Activated CD4-positive, alpha-beta memory T cell treated with anti-CD3 and anti-CD28 coated beads for 36 hours (primary cell): ENCODE results near the gene ADD2. TPM values are rescaled to one million over a fixed set of nuclear protein-coding genes. Genes with fewer than 3 reads are reported as not detected.
A peak's percentile ranks its signal among the peaks of the same experiment; 100 is the strongest.
"Not testable (repeated sequence)": the region's sequence is repeated elsewhere in the genome, so short reads cannot be mapped to it uniquely, and the experiment has no call there.

Experiments
- CTCF ChIA-PET: fragments of 350-600 bp; sonication (Branson Sonifier 250); formaldehyde crosslinking; loops from one replicate; lab custom pipeline; 2021; ENCODE audit warnings: antibody characterized with exemption, inconsistent platforms; lab: Charles Lee
- POLR2A ChIA-PET: fragments of 350-600 bp; sonication (Branson Sonifier 250); formaldehyde crosslinking; loops from one replicate; lab custom pipeline; 2021; ENCODE audit warnings: antibody characterized with exemption; lab: Charles Lee
- DNase-seq: peaks from one replicate; pipeline ENCODE4 v3.0.0-alpha.2; 2020
- H3K27ac Mint-ChIP-seq: one replicate; pipeline ENCODE4 v1.8.0; 2021; ENCODE audit warnings: mixed read lengths
- H3K27me3 Mint-ChIP-seq: one replicate; pipeline ENCODE4 v1.8.0; 2021; ENCODE audit warnings: mixed read lengths
- H3K36me3 Mint-ChIP-seq: one replicate; pipeline ENCODE4 v1.8.0; 2021; ENCODE audit warnings: mixed read lengths
- H3K4me1 Mint-ChIP-seq: one replicate; pipeline ENCODE4 v1.8.0; 2021; ENCODE audit warnings: low read depth, mixed read lengths
- H3K4me3 Mint-ChIP-seq: one replicate; pipeline ENCODE4 v1.8.0; 2021; ENCODE audit warnings: mild to moderate bottlenecking, mixed read lengths
- H3K9me3 Mint-ChIP-seq: one replicate; pipeline ENCODE4 v1.8.0; 2021; ENCODE audit warnings: mixed read lengths
- intact Hi-C: fragments of 100-400 bp; cut with micrococcal nuclease; formaldehyde crosslinking; loops from one replicate; pipeline ENCODE4 v1.15.1; 2023
- total RNA-seq, 2 experiments: library from RNA; stranded (reverse); gene quantifications; one replicate each; pipeline ENCODE4 v1.2.3, GENCODE V29; 2021

ADD2 gene
- total RNA-seq, 2 experiments from 2014 or later: 5.6 to 6.0 TPM

DNA sequence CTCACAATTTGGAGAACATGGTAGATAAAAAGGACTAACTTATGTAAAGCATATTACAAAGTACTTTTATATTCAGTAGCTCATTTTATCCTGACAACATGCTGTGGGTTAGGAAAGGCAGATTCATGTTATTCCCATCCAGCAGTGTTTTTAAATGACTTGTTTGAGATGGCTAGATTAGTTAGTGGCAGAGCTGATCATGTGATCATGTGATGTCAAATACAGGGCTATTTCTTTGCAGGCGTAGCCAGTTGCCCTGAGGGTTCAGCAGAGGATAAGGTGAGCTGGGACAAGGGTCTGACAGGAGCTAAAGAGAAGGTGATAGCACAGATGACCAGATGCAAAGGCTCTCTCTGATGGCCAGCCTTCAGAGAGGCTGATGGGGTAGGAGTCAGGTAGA lies 97.8 kb downstream of the ADD2 start:
- Mint-ChIP-seq H3K9me3 (no peaks in the 10 kb centered on the region), H3K27ac (no peak overlapping the region), H3K27me3 (no peaks in the 10 kb centered on the region), H3K36me3 (no peaks in the 10 kb centered on the region), H3K4me1 (no peaks in the 10 kb centered on the region), H3K4me3 (no peak overlapping the region)
- intact Hi-C loops: no loop called here
- CTCF ChIA-PET: interaction anchor here (0.8 to 1.0 kb wide), 2 partner anchors 25 to 368 kb away, joined by 3 read pairs; no protein-coding TSS in a partner anchor
- POLR2A ChIA-PET: no interaction called here
- DNase-seq: no peak

DNA sequence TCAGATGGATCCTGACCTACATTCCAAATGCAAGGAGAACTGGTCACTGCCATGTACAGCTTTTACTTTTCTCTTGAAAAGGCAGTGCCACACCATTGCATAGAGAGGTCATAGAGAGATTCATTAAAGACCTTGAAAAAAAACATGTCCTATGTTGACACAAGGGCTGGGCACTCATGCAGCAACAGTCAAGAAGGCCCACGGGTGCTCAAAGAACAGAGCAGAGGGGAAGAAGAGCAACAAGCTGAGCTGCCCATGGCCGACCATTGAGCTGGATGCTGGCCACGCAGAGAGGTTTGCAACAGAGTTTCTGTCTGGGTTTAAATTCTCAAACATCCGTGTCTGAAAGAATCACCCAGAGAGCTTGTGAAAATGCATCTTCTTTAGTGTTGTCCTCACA lies 99.1 kb downstream of the ADD2 start:
- H3K4me1 Mint-ChIP-seq: peaks cover 8% of the 10 kb centered on the region
- H3K27me3 Mint-ChIP-seq: no peaks in the 10 kb centered on the region
- no peak overlapping the region for H3K27ac Mint-ChIP-seq
- ChIA-PET CTCF (interaction anchor here (1.2 kb wide), 1 partner anchor 121 kb away, joined by 3 read pairs; the partner anchor contains the start of gene FIGLA), POLR2A (no interaction called here)
- intact Hi-C loops: no loop called here
- no peak for DNase-seq
- no peak overlapping the region for H3K4me3 Mint-ChIP-seq
- no peaks in the 10 kb centered on the region for H3K9me3 Mint-ChIP-seq
- no peaks in the 10 kb centered on the region for H3K36me3 Mint-ChIP-seq

DNA sequence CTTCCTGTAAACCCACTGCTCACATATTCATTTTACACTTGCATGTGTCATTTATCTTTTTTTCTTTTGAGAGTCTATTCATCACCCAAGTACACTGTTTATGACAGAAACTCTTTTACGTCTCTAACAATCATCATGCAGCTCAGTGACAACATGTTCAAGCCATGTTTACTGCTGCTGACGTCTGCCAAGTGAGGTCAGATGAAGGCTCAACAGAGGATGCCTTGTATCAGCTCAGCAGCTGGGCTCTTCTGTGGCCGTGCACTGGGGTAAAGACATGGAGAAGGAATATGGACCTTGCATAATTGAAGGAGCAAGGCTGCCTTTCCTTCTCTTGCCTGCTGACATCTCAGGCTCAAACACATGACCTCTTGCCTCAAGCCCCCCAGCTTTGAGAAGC lies 99.6 kb downstream of the ADD2 start:
- POLR2A ChIA-PET: no interaction called here
- Mint-ChIP-seq H3K4me3 (no peak overlapping the region), H3K27ac (no peak overlapping the region), H3K27me3 (no peaks in the 10 kb centered on the region), H3K36me3 (no peaks in the 10 kb centered on the region), H3K4me1 (peaks cover 12% of the 10 kb centered on the region), H3K9me3 (no peaks in the 10 kb centered on the region)
- intact Hi-C loops: no loop called here
- CTCF ChIA-PET: interaction anchor here (1.2 kb wide), 1 partner anchor 121 kb away, joined by 3 read pairs; the partner anchor contains the start of gene FIGLA
- DNase-seq: no peak

DNA sequence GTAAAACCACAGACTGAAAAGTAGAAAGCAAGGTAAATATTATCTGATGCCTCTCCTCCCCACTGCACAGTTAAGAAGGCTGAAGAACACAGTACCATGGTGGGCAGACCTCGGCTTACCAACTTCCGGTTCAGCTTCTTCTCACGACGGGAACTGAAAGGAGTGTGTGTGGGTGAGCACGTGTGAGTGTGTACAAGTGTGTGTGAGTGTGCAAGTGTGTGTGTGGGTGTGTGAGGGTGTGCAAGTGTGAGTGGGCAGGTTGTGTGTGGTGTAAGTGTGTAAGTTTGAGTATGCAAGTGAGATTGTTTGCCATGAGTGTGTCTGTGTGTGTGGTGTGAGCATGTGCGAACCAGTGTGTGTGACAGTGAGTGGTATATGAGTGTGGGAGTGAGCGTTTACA lies 103.5 kb downstream of the ADD2 start:
- Mint-ChIP-seq H3K4me1 (peaks cover 12% of the 10 kb centered on the region), H3K4me3 (no peak overlapping the region), H3K27ac (no peak overlapping the region), H3K9me3 (no peaks in the 10 kb centered on the region), H3K36me3 (no peaks in the 10 kb centered on the region), H3K27me3 (no peaks in the 10 kb centered on the region)
- peak; percentile 33 for DNase-seq
- intact Hi-C loops: no loop called here
- ChIA-PET POLR2A (no interaction called here), CTCF (no interaction called here)

DNA sequence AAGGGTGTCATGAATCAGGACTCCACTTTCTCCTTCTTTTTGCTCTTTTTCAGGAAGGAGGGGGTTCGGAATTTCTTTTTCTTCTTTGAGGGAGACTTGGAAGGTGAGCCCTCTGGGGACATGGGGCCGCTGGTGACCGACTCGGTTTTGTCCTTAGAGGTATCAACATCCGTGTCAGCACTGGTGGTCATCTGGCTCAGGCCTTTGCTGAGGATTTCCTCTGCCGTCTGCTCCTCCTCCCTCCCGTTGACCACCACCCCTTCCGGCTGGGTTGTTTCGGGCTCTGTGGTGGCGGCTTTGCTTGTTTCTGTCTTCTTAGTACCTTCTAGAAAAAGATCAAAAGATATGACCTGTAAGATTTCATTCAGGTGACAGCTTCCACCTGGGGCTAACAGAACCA lies 104.6 kb downstream of the ADD2 start:
- Mint-ChIP-seq H3K27me3 (no peaks in the 10 kb centered on the region), H3K4me3 (no peak overlapping the region), H3K9me3 (no peaks in the 10 kb centered on the region), H3K4me1 (peaks cover 12% of the 10 kb centered on the region), H3K36me3 (no peaks in the 10 kb centered on the region), H3K27ac (no peak overlapping the region)
- CTCF ChIA-PET: no interaction called here
- intact Hi-C loops: no loop called here
- POLR2A ChIA-PET: no interaction called here
- no peak for DNase-seq

DNA sequence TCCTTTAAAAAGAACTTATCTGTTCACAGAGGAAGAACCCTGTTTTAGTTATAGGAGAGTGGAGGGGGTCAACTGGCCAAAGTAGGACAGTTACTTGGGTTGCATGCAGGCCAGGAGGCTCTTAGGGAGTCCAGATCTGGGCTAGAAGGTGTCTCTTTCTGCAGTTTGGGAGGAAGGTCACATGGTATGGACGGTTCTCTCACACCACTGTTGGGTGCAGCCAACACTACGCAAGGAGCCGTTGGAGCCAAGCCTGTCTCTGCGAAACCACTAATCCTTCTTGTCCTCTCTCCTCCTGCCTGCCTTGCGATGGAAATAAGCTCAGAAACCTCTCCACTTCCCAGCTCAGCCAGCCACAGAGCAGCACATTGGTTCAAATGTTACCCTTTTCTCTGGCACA lies 108.4 kb downstream of the ADD2 start:
- ChIA-PET CTCF (interaction anchor here (1.0 kb wide), 1 partner anchor 13 kb away, joined by 3 read pairs; no protein-coding TSS in a partner anchor), POLR2A (no interaction called here)
- intact Hi-C loops: loop anchor here (10.0 kb wide), 2 partner anchors 195 to 285 kb away; no protein-coding TSS in a partner anchor
- H3K4me1 Mint-ChIP-seq: peaks cover 25% of the 10 kb centered on the region
- H3K27ac Mint-ChIP-seq: no peak overlapping the region
- H3K36me3 Mint-ChIP-seq: no peaks in the 10 kb centered on the region
- peaks cover 13% of the 10 kb centered on the region for H3K27me3 Mint-ChIP-seq
- H3K4me3 Mint-ChIP-seq: no peak overlapping the region
- H3K9me3 Mint-ChIP-seq: no peaks in the 10 kb centered on the region
- DNase-seq: no peak

DNA sequence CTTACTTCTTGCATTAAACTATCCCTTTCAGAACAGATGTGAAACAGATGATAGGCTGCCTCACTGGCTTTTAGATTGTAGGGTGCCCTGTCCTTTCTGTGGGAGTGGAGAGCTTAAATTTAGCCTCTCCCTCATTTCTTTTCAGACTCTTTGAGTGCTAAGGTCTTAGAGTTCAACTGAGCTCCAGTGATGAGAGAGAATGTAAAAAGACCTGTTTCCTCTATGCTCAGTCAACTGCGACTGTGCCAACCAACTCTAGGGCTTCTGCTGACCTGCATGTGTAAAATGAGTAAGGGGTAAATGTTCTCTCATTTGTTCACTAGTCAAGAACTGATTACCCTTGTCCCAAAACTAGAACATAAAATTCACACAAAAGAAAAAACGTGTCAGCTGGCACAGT lies 109.5 kb downstream of the ADD2 start:
- no peaks in the 10 kb centered on the region for H3K9me3 Mint-ChIP-seq
- H3K27me3 Mint-ChIP-seq: peaks cover 20% of the 10 kb centered on the region
- H3K4me1 Mint-ChIP-seq: peaks cover 18% of the 10 kb centered on the region
- H3K4me3 Mint-ChIP-seq: no peak overlapping the region
- intact Hi-C loops: loop anchor here (10.0 kb wide), 2 partner anchors 196 to 286 kb away; no protein-coding TSS in a partner anchor
- no peaks in the 10 kb centered on the region for H3K36me3 Mint-ChIP-seq
- DNase-seq: no peak
- no peak overlapping the region for H3K27ac Mint-ChIP-seq
- POLR2A ChIA-PET: no interaction called here
- CTCF ChIA-PET: interaction anchor here (0.9 kb wide), 1 partner anchor 11 kb away, joined by 3 read pairs; no protein-coding TSS in a partner anchor

DNA sequence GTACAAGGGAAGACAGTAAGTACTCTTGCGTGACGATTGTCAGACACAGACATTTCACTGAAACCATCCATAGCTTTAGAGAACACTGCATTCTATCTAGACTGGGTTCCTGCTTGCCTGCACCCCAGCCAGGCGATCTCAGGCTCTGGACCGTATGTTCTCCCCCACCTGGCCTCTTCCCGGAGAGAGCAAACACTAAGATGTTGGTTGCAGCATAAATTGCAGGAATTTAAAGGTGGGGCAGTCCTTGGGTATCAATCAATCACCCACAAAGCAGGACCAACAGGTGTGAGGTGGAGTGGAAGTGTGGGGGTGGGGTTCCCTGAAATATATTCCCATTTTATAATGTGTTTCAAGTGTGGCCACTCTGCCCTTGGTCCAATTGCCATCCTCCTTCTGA lies 110.8 kb downstream of the ADD2 start:
- Mint-ChIP-seq H3K27ac (no peak overlapping the region), H3K4me3 (no peak overlapping the region), H3K27me3 (peaks cover 20% of the 10 kb centered on the region), H3K4me1 (peaks cover 18% of the 10 kb centered on the region), H3K9me3 (no peaks in the 10 kb centered on the region), H3K36me3 (no peaks in the 10 kb centered on the region)
- CTCF ChIA-PET: interaction anchor here (1.6 to 2.2 kb wide), 2 partner anchors 13 to 128 kb away, joined by 7 read pairs; no protein-coding TSS in a partner anchor
- no peak for DNase-seq
- intact Hi-C loops: loop anchor here (10.0 kb wide), 2 partner anchors 198 to 288 kb away; no protein-coding TSS in a partner anchor
- POLR2A ChIA-PET: no interaction called here

DNA sequence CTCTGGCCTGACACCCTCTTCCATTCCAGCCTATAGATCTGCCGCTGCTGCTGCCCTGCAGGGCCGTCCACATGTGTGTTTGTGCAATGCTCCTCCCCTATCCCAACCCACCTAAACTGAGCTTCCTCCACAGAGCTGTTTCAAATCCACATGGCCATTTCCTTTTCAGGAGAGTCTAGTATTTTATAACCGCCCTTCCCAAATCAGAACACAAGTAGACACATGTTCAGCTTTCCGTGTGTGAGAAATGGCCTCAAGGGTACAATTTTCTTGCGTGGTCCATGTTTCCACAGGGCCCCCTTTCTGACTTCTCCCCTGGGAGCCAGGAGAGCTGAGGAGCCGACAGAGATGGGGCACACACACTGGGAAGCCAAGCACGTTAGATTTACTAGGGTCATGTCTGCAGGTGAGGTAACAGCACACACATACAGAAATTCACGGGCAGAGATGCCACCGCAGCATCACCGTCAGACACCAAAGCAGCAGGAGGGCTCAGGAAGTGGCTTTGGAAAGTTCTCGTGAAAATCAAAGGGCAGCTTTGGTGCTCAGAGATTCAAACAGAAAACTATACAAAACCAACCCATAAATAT lies 111.5 kb downstream of the ADD2 start:
- Mint-ChIP-seq H3K27ac (no peak overlapping the region), H3K27me3 (peaks cover 20% of the 10 kb centered on the region), H3K36me3 (no peaks in the 10 kb centered on the region), H3K9me3 (no peaks in the 10 kb centered on the region), H3K4me3 (no peak overlapping the region), H3K4me1 (peaks cover 18% of the 10 kb centered on the region)
- intact Hi-C loops: loop anchor here (1.0 to 10.0 kb wide), 3 partner anchors 129 to 288 kb away; no protein-coding TSS in a partner anchor
- ChIA-PET CTCF (interaction anchor here (1.0 to 2.2 kb wide), 6 partner anchors 10 to 291 kb away, joined by 3 to 7 read pairs (median 5); no protein-coding TSS in a partner anchor), POLR2A (no interaction called here)
- DNase-seq: peak; percentile 50

DNA sequence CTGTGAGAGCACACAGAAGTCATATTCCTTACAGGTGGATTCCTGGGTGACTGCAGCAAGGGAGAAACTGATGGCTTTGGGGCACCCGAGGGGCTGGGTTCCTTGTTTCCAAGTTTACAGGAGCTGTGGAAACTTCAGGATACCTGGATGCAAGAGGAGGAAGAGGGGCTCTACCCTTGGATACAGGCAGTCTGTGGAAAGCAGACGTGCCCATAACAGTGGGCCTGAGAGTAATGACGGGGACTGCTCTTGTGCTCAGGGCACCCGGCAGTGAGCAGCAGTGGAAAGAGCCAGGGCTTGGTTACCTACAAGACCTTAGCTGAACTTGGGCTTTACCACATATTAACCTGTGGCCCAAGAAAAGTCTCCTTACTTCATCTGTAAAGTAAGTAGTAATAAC lies 112.2 kb downstream of the ADD2 start:
- ChIA-PET POLR2A (no interaction called here), CTCF (interaction anchor here (0.7 to 2.2 kb wide), 7 partner anchors 9 to 325 kb away, joined by 3 to 7 read pairs (median 5); no protein-coding TSS in a partner anchor)
- Mint-ChIP-seq H3K9me3 (no peaks in the 10 kb centered on the region), H3K27me3 (peaks cover 20% of the 10 kb centered on the region), H3K4me1 (peaks cover 18% of the 10 kb centered on the region), H3K36me3 (no peaks in the 10 kb centered on the region), H3K27ac (no peak overlapping the region), H3K4me3 (no peak overlapping the region)
- intact Hi-C loops: loop anchor here (1.0 to 10.0 kb wide), 3 partner anchors 130 to 289 kb away; no protein-coding TSS in a partner anchor
- DNase-seq: no peak

DNA sequence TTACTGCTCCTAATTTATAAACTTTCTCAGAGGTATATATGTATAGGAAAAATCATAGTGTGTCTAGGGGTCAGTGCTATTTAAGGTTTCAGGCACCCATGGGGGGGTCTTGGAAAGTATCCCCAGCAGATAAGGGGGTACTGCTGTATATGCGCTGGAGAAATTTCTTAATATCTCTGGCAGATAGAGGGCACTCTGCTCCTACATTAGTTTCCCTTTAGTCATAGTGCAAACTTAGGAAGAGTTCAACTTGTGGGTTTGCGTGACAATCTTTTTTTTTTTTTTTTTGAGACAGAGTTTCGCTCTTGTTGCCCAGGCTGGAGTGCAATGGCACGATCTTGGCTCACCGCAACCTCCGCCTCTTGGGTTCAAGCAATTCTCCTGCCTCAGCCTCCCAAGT lies 112.8 kb downstream of the ADD2 start:
- H3K4me3 Mint-ChIP-seq, H3K27ac Mint-ChIP-seq, H3K9me3 Mint-ChIP-seq, H3K36me3 Mint-ChIP-seq, POLR2A ChIA-PET: not testable (repeated sequence)
- Mint-ChIP-seq H3K27me3 (peaks cover 20% of the 10 kb centered on the region), H3K4me1 (peaks cover 18% of the 10 kb centered on the region)
- CTCF ChIA-PET: interaction anchor here (0.7 to 2.2 kb wide), 6 partner anchors 8 to 325 kb away, joined by 3 to 7 read pairs (median 4); no protein-coding TSS in a partner anchor
- intact Hi-C loops: loop anchor here (10.0 kb wide), 2 partner anchors 200 to 290 kb away; no protein-coding TSS in a partner anchor
- peak; percentile 20 for DNase-seq

DNA sequence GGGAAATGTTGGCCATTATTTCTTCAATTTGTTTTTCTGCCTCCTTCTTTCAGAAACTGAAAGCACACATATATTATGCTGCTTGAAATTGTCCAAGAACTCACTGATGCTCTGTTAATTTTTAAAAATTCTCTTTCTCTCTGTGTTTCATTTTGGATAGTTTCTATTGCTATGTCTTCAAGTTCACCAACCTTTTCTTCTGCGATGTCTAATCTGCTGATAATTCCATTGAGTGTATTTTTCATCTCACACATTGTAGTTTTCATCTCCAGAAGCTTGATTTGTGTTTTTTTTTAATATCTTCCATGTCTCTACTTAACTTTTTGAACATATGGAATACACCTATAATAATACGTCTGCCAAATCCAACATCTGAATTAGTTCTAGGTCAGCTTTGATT lies 116.3 kb downstream of the ADD2 start:
- DNase-seq: no peak
- Mint-ChIP-seq H3K9me3 (no peaks in the 10 kb centered on the region), H3K27me3 (peaks cover 20% of the 10 kb centered on the region), H3K27ac (no peak overlapping the region), H3K36me3 (no peaks in the 10 kb centered on the region), H3K4me3 (no peak overlapping the region), H3K4me1 (peaks cover 12% of the 10 kb centered on the region)
- intact Hi-C loops: loop anchor here (10.0 kb wide), 2 partner anchors 203 to 293 kb away; no protein-coding TSS in a partner anchor
- POLR2A ChIA-PET: no interaction called here
- CTCF ChIA-PET: interaction anchor here (1.4 kb wide), 1 partner anchor 348 kb away, joined by 5 read pairs; no protein-coding TSS in a partner anchor
